H1 (cell line): ENCODE results near the gene RAB36. TPM values are rescaled to one million over a fixed set of nuclear protein-coding genes. Genes with fewer than 3 reads are reported as not detected.

Source experiments
- CTCF ChIA-PET: fragments of 300-600 bp; sonication (Branson Sonifier 250); formaldehyde crosslinking; loops from one replicate; lab custom pipeline; 2021; ENCODE audit not compliant: partially characterized antibody; lab: Charles Lee
- POLR2A ChIA-PET: fragments of 300-600 bp; sonication (Branson Sonifier 250); formaldehyde crosslinking; loops from one replicate; lab custom pipeline; 2021; ENCODE audit warnings: inconsistent platforms; ENCODE audit not compliant: partially characterized antibody; lab: Charles Lee
- DNase-seq, 2 experiments: peaks; one replicate each; pipeline versions ENCODE4 v3.0.0 to v3.0.0-alpha.2; 2010 to 2022; ENCODE audit warnings: low spot score in 2 of 2, low read depth in 1 of 2, mixed read lengths in 1 of 2
- FAIRE-seq: peaks from 2 replicates; lab custom pipeline; 2011; peaks lifted over from hg19 to GRCh38; lab: Jason Lieb, UNC
- H2AFZ ChIP-seq: 2 replicates; pipeline ENCODE4 v1.8.1; 2012; ENCODE audit warnings: low read length, inconsistent platforms
- H2AK5ac ChIP-seq: 2 replicates; pipeline ENCODE4 v1.6.1; 2013; ENCODE audit warnings: low read depth, low read length
- H2BK120ac ChIP-seq: replicated peaks from 2 replicates; pipeline ENCODE3; 2013; ENCODE audit warnings: low read depth, low read length, inconsistent platforms
- H2BK12ac ChIP-seq: 2 replicates; pipeline ENCODE4 v1.6.1; 2013; ENCODE audit warnings: low read depth, low read length
- H2BK15ac ChIP-seq: 2 replicates; pipeline ENCODE4 v1.6.1; 2013; ENCODE audit warnings: low read length
- H2BK20ac ChIP-seq: 2 replicates; pipeline ENCODE4 v1.6.1; 2013; ENCODE audit warnings: low read length
- H2BK5ac ChIP-seq: 2 replicates; pipeline ENCODE4 v1.6.1; 2013; ENCODE audit warnings: low read depth, low read length
- H3K14ac ChIP-seq: 2 replicates; pipeline ENCODE4 v1.6.1; 2013; ENCODE audit warnings: inconsistent platforms; ENCODE audit not compliant: insufficient read length
- H3K18ac ChIP-seq: 2 replicates; pipeline ENCODE4 v1.6.1; 2013; ENCODE audit warnings: low read length; ENCODE audit errors: extremely low read depth
- H3K23ac ChIP-seq: 2 replicates; pipeline ENCODE4 v1.6.1; 2013; ENCODE audit warnings: inconsistent platforms; ENCODE audit not compliant: insufficient read length
- H3K23me2 ChIP-seq: 2 replicates; pipeline ENCODE4 v1.6.1; 2013; ENCODE audit warnings: low read depth, low read length
- H3K27ac ChIP-seq: 2 replicates; pipeline ENCODE4 v1.6.1; 2011; ENCODE audit warnings: low read depth, low read length, inconsistent platforms
- H3K27me3 ChIP-seq, 4 experiments: replicated peaks in 1 of 4; 1 replicate in 1 of 4; 2 replicates in 3 of 4; pipeline versions ENCODE4 v1.6.1 to v1.8.1; 2011 to 2013; ENCODE audit warnings: low read length in 3 of 4, mild to moderate bottlenecking in 3 of 4, inconsistent platforms in 2 of 4, mixed read lengths in 2 of 4, moderate library complexity in 1 of 4; ENCODE audit not compliant: control insufficient read depth in 3 of 4, insufficient read depth in 3 of 4; ENCODE audit errors: extremely low read depth in 1 of 4
- H3K36me3 ChIP-seq, 4 experiments: 2 replicates each; pipeline versions ENCODE4 v1.6.1 to v1.8.1; 2011 to 2013; ENCODE audit warnings: mild to moderate bottlenecking in 4 of 4, low read length in 3 of 4, moderate library complexity in 2 of 4, control low read depth in 1 of 4, inconsistent platforms in 1 of 4; ENCODE audit not compliant: insufficient read depth in 4 of 4, control insufficient read depth in 2 of 4
- H3K4ac ChIP-seq: replicated peaks from 2 replicates; pipeline ENCODE3; 2013; ENCODE audit warnings: low read length, low read depth, mixed read lengths, inconsistent platforms; ENCODE audit not compliant: insufficient read length
- H3K4me1 ChIP-seq, 4 experiments: replicated peaks in 1 of 4; 1 replicate in 1 of 4; 2 replicates in 3 of 4; pipeline versions ENCODE4 v1.6.1 to v1.8.1; 2011 to 2013; ENCODE audit warnings: low read length in 3 of 4, inconsistent platforms in 2 of 4, mixed read lengths in 1 of 4; ENCODE audit not compliant: insufficient read depth in 4 of 4, control insufficient read depth in 3 of 4
- H3K4me2 ChIP-seq, 2 experiments: 2 replicates each; pipeline versions ENCODE4 v1.6.1 to v1.8.1; 2011 to 2013; ENCODE audit warnings: low read depth in 2 of 2, low read length in 2 of 2, control low read depth in 1 of 2, inconsistent platforms in 1 of 2, mild to moderate bottlenecking in 1 of 2; ENCODE audit not compliant: insufficient read depth in 1 of 2
- H3K4me3 ChIP-seq, 4 experiments: fragments of 200-600, 300-600 bp in 1 of 4; sonication (generic), shearing (Covaris generic), sonication (Bioruptor Twin) in 1 of 4; 2 replicates each; pipeline versions ENCODE4 v1.5.1 to v1.8.1; 2011 to 2016; ENCODE audit warnings: low read length in 4 of 4, low read depth in 3 of 4, control low read depth in 2 of 4, inconsistent platforms in 2 of 4, mild to moderate bottlenecking in 2 of 4, mixed read lengths in 1 of 4, moderate library complexity in 1 of 4; ENCODE audit not compliant: insufficient read depth in 2 of 4; ENCODE audit errors: extremely low read depth in 1 of 4
- H3K56ac ChIP-seq: replicated peaks from 2 replicates; pipeline ENCODE3; 2013; ENCODE audit warnings: low read depth, mild to moderate bottlenecking, mixed read lengths, low read length, inconsistent platforms; ENCODE audit not compliant: insufficient read length
- H3K79me1 ChIP-seq: 2 replicates; pipeline ENCODE4 v1.6.1; 2013; ENCODE audit warnings: low read depth, low read length, control low read depth
- H3K79me2 ChIP-seq, 2 experiments: 2 replicates each; pipeline versions ENCODE4 v1.6.1 to v1.8.1; 2012 to 2013; ENCODE audit warnings: low read length in 2 of 2, mild to moderate bottlenecking in 2 of 2, inconsistent platforms in 1 of 2; ENCODE audit not compliant: insufficient read depth in 2 of 2, control insufficient read depth in 1 of 2
- H3K9ac ChIP-seq, 4 experiments: replicated peaks in 1 of 4; 1 replicate in 1 of 4; 2 replicates in 3 of 4; pipeline versions ENCODE4 v1.6.1 to v1.8.1; 2011 to 2013; ENCODE audit warnings: low read depth in 3 of 4, low read length in 3 of 4, control low read depth in 2 of 4, mild to moderate bottlenecking in 2 of 4, moderate library complexity in 2 of 4, inconsistent platforms in 1 of 4; ENCODE audit errors: extremely low read depth in 1 of 4
- H3K9me3 ChIP-seq, 2 experiments: 2 replicates each; pipeline versions ENCODE4 v1.6.1 to v1.8.1; 2012 to 2013; ENCODE audit warnings: mild to moderate bottlenecking in 2 of 2, moderate library complexity in 2 of 2, control low read depth in 1 of 2, inconsistent platforms in 1 of 2, low read depth in 1 of 2, low read length in 1 of 2, mixed read lengths in 1 of 2; ENCODE audit not compliant: insufficient read depth in 2 of 2
- H4K20me1 ChIP-seq, 2 experiments: replicated peaks in 1 of 2; 2 replicates each; pipeline versions ENCODE3 to v1.8.1; 2011 to 2013; ENCODE audit warnings: inconsistent platforms in 2 of 2, low read length in 2 of 2, mild to moderate bottlenecking in 1 of 2; ENCODE audit not compliant: insufficient read depth in 2 of 2, control insufficient read depth in 1 of 2
- H4K5ac ChIP-seq: 2 replicates; pipeline ENCODE4 v1.6.1; 2013; ENCODE audit warnings: low read length, low read depth, mixed read lengths, inconsistent platforms; ENCODE audit not compliant: insufficient read length
- H4K8ac ChIP-seq: 2 replicates; pipeline ENCODE4 v1.8.0; 2013; ENCODE audit warnings: mild to moderate bottlenecking, moderate library complexity, low read length, inconsistent platforms; ENCODE audit not compliant: insufficient read depth; ENCODE audit errors: extremely low read depth
- H4K91ac ChIP-seq: replicated peaks from 2 replicates; pipeline ENCODE3; 2013; ENCODE audit warnings: low read length, mixed read lengths, inconsistent platforms; ENCODE audit not compliant: insufficient read length
- ASH2L ChIP-seq: fragments of 200-600, 300-600 bp; sonication (generic); IDR thresholded peaks from one replicate; pipeline ENCODE4 v1.7.1; 2017; ENCODE audit warnings: low read length
- BRCA1 ChIP-seq: IDR thresholded peaks from 2 replicates; pipeline ENCODE4 v1.6.1; 2012; ENCODE audit warnings: low read depth, low read length, improper control_type of control experiment
- CTCF ChIP-seq, 3 experiments: IDR thresholded peaks; 1 replicate in 2 of 3; 2 replicates in 1 of 3; pipeline versions ENCODE4 v1.5.1 to v1.6.1; 2011; ENCODE audit warnings: low read length in 3 of 3, mild to moderate bottlenecking in 3 of 3, inconsistent platforms in 2 of 3, low read depth in 1 of 3, moderate library complexity in 1 of 3; ENCODE audit not compliant: insufficient read depth in 1 of 3; ENCODE audit errors: control extremely low read depth in 1 of 3
- E2F6 ChIP-seq: IDR thresholded peaks from 2 replicates; pipeline ENCODE4 v1.6.1; 2012; ENCODE audit warnings: inconsistent platforms
- EGR1 ChIP-seq: IDR thresholded peaks from 2 replicates; pipeline ENCODE4 v1.6.1; 2011; ENCODE audit warnings: low read depth, low read length, borderline replicate concordance
- FOSL1 ChIP-seq: IDR thresholded peaks from 2 replicates; pipeline ENCODE4 v1.6.1; 2011; ENCODE audit warnings: mild to moderate bottlenecking, low read depth, low read length, moderate library complexity; ENCODE audit not compliant: insufficient read depth
- POLR2A ChIP-seq, 2 experiments: IDR thresholded peaks; 1 replicate in 1 of 2; 2 replicates in 1 of 2; pipeline ENCODE4 v1.6.1; 2011; ENCODE audit warnings: low read depth in 2 of 2, low read length in 2 of 2, mild to moderate bottlenecking in 2 of 2; ENCODE audit errors: control extremely low read depth in 1 of 2
- SP1 ChIP-seq: IDR thresholded peaks from 2 replicates; pipeline ENCODE4 v1.6.1; 2011; ENCODE audit warnings: low read depth, low read length
- TAF1 ChIP-seq: IDR thresholded peaks from 2 replicates; pipeline ENCODE4 v1.6.1; 2011; ENCODE audit warnings: mild to moderate bottlenecking, low read depth, low read length
- TCF12 ChIP-seq: IDR thresholded peaks from 2 replicates; pipeline ENCODE4 v1.6.1; 2011; ENCODE audit warnings: low read depth, mild to moderate bottlenecking, low read length
- WGBS, 2 experiments: shearing (Covaris generic) in 1 of 2; methylation state at CpG; one replicate each; pipeline versions ENCODE4 v1.1.6 to v1.1.7; 2013 to 2015; ENCODE audit warnings: low lambda C conversion rate in 2 of 2, mixed read lengths in 2 of 2, inconsistent platforms in 1 of 2, low coverage in 1 of 2, missing lambda C conversion rate in 1 of 2; ENCODE audit not compliant: insufficient replicate concordance in 2 of 2, insufficient coverage in 1 of 2, insufficient read length in 1 of 2; ENCODE audit errors: extremely low coverage in 1 of 2, missing lambda C conversion rate in 1 of 2; 5-methylcytosine and 5-hydroxymethylcytosine counted together
- polyA plus RNA-seq, 7 experiments: library from polyadenylated mRNA; depleted of rRNA in 3 of 7; stranded (reverse) in 5 of 7; unstranded in 2 of 7; fragments of >200 nt in 5 of 7; fragments of 200-250 nt in 2 of 7; gene quantifications; 1 replicate in 5 of 7; 2 replicates in 1 of 7; 4 replicates in 1 of 7; pipeline versions ENCODE4 v1.2.1 to v1.2.3, GENCODE V29; 2011 to 2013; ENCODE audit warnings: missing spikeins in 2 of 7, mixed read lengths in 2 of 7
- total RNA-seq: library from RNA; stranded (reverse); fragmentation: NEBNext Ultra II Directional; extraction: Animal tissue kit (Norgen Biotek cat#: 25700); gene quantifications from 2 replicates; pipeline ENCODE4 v1.2.1, GENCODE V29; 2021

Gene RAB36
- total and polyA plus RNA-seq, 2 of the 8 experiments (the other 6 are each of a cell fraction or from before 2014, with no cell fraction given) = 1.0 to 1.5 TPM

GRCh38 chr22:23193196-23193827 is 48.0 kb downstream of the RAB36 start:
- Histone ChIP-seq H4K5ac (no peak overlapping the region), H2BK120ac (no peak overlapping the region), H4K91ac (no peak overlapping the region), H2BK15ac (no peak overlapping the region), H3K4me1 (peaks cover 2 to 15% (median 10%) of the 10 kb centered on the region in 4 experiments; a peak in 6 of 7 replicates), H2AFZ (no peak overlapping the region), H4K8ac (no peak overlapping the region), H3K79me1 (peaks cover 23% of the 10 kb centered on the region), H3K23me2 (no peaks in the 10 kb centered on the region), H3K9ac (no peak overlapping the region), H3K4ac (no peak overlapping the region), H4K20me1 (peaks cover 29 to 52% of the 10 kb centered on the region in 2 experiments), H3K79me2 (peaks cover 20 to 96% of the 10 kb centered on the region in 2 experiments), H3K18ac (no peak overlapping the region), H2AK5ac (no peak overlapping the region), H2BK5ac (peak overlapping the region; percentile 66; the same call in 1 of the 2 replicates), H3K27me3 (no peaks in the 10 kb centered on the region), H3K9me3 (no peaks in the 10 kb centered on the region), H3K14ac (no peak overlapping the region), H3K4me2 (no peak overlapping the region), H2BK20ac (no peak overlapping the region), H3K27ac (no peak overlapping the region), H3K4me3 (no peak overlapping the region), H2BK12ac (no peak overlapping the region), H3K56ac (no peak overlapping the region), H3K36me3 (no peaks in the 10 kb centered on the region), H3K23ac (no peak overlapping the region)
- POLR2A ChIA-PET = interaction anchor here (0.8 to 1.8 kb wide), 4 partner anchors 10 to 46 kb away, joined by 3 to 4 read pairs (median 3); no protein-coding TSS in a partner anchor
- TF ChIP-seq TCF12 = no peak
- no peak for TF ChIP-seq EGR1
- TF ChIP-seq BRCA1 = no peak
- TF ChIP-seq ASH2L = no peak
- no peak for TF ChIP-seq E2F6
- no peak for TF ChIP-seq POLR2A (IDR thresholded peaks at IDR 0.05; ENCODE audit: control extremely low read depth in 1 of 2, low read depth in 2 of 2, low read length in 2 of 2)
- TF ChIP-seq CTCF (IDR thresholded peaks at IDR 0.05; ENCODE audit: control extremely low read depth in 1 of 3, insufficient read depth in 1 of 3, low read depth in 1 of 3, low read length in 3 of 3) = no peak
- no peak for TF ChIP-seq SP1
- TF ChIP-seq FOSL1 = no peak
- TF ChIP-seq TAF1 = no peak
- DNase-seq = no peak
- CTCF ChIA-PET = interaction anchor here (0.7 to 24.3 kb wide), 4 partner anchors 16 to 89 kb away, joined by 3 to 358 read pairs (median 3); no protein-coding TSS in a partner anchor
- no peak for FAIRE-seq
- WGBS, 2 experiments = 81% methylated on average over 5 of the region's 5 CpGs; no CpG with 5 or more reads in 1 of the 2 experiments
